NCI-H1105 treated with DMSO at 0.1 percent for 48 hours (cell line): ENCODE measurements around the gene ARHGAP25.

Source experiments
- DNase-seq: peaks from one replicate; lab custom pipeline; 2025; lab: John Stamatoyannopoulos, UW

Gene ARHGAP25

DNA sequence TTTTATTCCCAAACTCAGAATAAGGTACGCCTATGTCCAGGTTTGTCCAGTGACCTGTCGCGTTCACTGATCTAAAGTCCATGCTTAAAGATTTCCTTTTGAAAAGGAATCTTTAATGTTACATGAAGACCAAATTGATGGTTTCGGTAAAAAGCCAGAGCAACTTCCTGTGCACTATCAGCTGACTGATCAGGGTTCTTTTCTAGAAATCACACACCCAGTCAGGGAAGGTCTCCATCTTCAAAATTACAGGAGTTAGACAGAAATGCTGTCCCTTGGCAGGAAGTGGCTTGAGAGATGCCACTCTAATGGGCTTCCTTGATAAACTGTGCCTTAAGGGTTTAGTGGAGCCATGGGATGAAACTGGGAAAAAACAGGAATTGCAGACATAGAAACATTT, 14.7 kb upstream of the ARHGAP25 start:
- no peak for DNase-seq

DNA sequence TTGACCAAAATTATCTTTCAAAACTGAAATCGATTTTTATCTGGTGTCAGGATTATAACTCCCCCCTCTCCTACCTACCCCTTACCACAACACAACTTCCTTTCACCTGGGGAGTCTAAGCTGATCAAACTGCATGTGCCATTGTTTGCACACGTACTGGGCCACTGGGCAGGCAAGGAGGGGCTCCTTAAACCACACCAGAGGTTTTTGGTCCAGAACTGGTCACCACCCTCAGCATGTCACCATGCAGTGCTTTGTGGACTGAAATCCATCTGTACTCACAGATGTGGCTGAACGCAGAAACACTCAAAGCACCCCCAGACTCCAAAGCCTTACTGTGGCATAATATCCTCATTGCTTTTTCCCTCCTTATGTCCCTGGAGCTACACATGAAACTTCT, 13.9 kb upstream of the ARHGAP25 start:
- no peak for DNase-seq

DNA sequence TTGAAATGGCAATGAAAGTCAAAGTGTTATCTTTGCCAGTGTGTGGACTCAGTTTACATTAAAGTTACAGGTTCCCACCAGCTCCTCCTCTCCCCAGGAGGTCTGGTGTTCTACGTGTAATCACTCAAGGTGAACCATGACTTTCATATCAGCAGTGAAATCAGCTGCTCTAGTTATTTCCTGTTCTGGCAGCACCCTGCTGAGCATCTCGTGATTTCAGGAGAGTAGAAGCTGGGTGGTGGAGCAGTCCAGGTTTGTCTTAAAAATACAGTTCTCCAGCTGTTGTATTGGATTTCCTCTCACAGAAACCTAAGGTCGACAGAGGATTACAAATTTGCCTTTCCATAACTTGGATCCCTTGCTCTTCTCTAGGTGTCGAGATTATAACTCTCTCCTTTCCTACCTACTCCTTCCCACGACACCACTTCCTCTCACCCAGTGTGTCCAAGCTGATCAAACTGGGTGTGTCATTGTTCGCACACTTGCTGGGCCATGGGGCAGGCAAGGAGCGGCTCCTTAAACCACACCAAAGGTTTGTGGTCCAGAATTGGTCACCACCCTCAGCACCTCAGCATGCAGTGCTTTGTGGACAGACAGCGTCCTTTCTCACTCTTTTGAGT, 13.0 kb upstream of the ARHGAP25 start:
- no peak for DNase-seq

DNA sequence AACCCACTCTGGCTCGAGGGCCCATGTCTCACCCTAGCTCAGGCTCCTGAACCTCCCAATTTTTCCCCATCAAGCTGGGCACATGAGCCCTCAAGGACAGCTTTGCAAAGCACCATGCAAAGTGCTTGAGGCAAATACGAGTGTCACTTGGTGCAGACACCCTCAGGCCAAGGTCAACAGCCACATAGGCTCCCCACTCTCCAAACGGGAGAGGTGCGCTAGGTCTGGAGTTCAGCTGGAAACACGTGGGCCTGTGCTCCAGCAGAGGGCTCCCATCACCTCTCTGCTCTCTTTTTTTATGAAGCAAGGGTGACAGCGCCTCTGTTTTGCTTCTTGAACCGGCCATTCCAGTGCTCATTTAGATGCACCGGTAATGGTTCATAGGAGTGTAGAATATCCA, 11.9 kb upstream of the ARHGAP25 start:
- DNase-seq = no peak

DNA sequence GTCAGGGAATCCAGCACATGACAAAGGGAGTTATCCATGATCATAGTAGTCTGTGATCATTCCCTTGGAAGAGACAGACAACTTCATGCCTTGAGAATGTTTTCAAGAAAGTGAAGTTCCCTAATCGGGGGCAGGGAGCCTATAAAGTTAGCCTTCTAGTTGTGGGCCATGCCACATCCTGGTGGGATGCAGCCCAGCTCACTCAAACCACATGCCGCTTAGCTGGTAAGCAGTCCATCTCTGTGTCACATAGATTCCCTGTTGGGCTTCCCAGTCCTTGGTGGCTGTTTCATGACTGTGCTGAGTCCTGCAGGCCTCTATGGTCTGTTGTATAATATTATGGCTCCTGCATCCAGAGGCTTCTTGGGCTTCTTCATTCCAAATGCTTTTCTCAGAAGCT, 11.4 kb upstream of the ARHGAP25 start:
- DNase-seq = no peak

DNA sequence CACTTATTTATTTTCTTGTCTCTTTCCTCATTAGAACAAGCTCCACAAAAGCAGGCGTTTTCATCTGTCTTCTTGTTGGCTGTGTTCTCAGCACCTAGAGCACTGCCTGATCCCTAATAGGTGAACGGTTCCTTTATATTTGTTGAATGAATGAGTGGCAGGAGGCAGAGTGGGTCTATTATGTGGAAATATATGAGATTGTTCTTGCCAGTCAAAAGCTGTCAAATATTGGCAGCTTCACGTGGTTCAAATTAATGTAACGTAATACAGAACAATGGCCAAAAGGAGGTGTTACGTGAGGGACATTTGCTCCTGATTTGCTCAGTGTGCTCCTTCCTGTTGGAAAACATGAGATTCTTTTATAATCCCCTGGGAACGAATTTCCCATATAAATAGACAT, 8.5 kb upstream of the ARHGAP25 start:
- DNase-seq = no peak

DNA sequence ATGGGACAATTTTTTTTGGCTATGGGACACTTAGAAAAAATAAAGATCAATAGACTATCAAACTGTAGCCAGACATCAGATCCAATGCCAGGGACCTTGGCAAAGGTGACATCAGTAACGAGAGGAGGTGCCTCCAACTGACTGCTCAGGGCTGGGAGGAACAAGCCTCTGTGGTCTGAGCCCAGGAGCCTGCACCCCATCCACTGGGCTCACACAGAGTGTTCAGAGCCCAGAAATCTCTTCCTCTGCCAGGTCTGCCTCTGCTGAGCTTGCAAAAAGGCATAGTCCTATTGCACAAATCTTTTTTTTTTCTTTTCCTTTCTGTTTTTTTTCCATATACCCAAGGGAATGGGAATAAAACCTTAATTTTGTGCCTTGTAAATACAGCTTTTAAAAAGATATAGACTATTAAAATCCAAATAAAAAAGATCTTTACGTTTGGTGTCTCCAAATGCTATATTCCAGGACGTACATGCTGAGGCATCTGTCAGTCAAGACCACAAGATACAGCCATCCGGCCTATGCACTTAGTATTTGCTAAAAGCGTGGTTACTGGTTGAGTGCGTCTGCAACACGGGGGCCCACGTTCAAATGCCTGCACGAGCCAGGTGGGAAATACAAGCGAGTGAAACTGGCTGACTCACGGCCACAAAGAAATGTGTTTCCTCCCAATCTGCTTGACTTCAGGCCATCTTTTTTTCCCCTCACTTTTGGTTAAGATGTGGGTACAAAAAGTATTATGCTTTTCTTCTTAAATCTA, 7.8 kb upstream of the ARHGAP25 start:
- DNase-seq = no peak

DNA sequence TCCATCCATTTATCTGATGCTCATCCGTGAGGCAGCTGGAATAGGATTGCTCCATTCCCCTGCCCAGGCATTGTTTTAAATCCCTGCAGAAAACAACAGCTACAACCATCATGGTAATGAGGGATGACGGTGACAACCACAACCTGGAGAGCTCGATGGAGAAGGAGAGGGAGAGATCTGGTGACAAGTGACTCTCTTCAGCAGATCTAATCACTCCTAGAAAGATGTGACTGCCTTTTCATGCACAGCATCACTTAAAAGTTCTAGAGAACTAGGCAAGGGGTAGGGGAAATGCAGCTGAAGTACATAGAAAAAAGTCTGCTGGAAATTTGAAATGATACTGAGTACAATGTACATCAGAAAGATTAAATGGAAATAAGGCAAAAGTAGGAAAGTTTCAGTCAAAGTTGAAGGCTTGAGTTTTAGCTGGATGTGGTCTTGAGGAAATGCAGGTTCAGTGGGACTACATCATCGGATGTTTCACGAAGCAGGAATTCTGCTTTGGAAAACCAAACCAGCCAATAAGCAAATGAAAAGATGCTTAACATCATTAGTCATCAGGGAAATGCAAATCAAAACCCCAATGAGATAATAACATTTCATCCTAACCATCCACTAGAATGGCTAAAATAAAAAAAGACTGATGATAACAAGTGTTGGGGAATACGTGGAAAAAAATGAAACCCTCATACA, 6.8 kb upstream of the ARHGAP25 start:
- no peak for DNase-seq

DNA sequence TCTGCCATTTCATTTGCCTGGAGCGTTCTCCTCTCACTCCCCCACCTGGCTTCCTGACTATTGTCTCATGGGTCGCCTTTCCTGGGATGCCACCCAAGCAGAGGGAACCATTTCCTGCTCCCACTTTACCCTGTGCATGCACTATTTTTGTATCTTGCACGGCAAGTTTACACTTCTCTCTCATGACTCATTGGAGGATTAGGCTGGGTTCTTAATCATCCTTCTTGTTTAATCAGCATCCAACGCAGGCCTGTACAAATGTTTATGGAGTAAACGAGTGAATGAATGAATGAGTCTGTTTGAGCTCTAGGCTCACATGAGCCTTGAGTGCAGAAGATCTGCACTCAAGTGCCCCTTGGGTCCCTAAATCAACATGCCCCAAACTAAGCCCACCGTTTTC, 3.8 kb upstream of the ARHGAP25 start:
- DNase-seq = no peak

DNA sequence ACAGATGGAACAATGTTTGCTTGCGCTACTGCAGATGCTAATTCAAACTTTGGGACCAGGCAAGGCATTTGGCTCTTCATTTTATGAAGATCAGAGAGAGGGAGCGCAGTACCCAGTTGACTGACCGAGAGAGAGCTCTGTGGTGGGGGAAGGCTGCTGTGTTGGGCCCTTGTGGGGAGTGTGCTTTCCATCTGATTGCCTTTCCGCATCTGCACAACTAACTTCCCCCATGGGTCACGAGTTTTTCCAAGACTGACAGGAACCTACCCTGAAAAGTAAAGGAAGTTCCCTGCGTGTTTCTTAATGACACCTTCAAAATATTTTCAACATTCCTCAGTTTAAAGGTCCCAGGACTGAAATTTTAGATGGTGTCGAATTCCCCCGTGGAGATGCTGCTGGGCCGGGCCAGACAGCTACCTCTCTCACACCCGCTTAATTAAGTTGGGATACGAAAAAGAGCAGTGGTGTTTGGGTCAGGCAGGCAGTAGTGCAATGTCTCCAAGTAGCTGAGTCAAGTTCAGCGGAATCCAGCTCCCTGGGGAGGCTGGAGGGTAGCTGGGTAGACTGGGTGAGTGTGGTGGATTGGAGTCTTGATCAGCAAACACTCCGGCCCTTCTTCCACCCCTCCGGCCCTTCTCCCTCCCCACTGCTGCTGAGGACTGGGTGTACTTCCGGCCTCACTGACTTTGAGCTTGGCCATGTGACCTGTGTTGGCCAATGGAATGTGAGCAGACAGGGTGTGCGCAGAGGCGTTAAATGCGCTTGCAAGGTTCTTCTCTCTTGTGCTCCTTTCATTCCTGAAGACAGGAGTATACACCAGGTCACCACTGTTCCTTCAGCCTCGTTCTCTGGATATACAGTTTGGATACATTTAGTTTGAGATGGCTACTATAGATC, 2.3 kb upstream of the ARHGAP25 start:
- no peak for DNase-seq

DNA sequence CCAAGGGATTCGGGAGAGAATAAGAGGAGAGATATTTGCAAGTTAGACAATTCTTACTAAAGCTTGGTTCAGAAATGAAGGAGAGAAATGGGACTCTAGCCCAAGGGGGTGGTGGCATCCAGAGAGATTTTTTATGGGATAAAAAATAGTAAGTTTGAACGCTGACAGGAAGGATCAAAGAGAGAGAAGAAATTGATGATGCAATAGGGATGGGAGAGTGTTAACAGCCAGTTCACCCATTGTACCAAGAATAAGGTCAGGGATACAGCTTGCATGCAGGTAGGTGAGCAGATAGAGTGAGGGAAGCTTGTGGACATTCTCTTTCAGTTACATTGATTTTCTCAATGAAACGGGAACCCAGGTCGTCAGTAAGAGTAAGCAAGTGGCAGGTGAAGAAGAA, 1.2 kb upstream of the ARHGAP25 start:
- no peak for DNase-seq

DNA sequence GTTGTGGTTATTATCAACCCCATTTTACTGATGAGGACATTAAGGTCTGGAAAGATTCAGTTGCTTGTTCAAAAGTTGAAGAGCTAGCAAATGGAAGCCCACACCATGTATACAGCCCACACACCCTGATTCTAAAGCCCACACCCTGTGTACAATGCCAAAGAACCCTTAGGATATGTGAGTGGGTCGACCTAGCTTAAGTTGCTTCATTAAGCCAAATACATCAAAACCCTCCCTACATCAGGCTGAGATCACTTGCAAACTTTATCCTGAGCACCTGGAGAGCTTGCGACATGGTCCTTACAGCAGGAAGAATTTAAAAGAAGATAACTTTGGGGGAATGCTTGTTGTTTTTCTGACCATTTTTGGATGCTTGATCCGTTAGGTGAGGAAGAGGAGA, 435 bp upstream of the ARHGAP25 start:
- DNase-seq = no peak

DNA sequence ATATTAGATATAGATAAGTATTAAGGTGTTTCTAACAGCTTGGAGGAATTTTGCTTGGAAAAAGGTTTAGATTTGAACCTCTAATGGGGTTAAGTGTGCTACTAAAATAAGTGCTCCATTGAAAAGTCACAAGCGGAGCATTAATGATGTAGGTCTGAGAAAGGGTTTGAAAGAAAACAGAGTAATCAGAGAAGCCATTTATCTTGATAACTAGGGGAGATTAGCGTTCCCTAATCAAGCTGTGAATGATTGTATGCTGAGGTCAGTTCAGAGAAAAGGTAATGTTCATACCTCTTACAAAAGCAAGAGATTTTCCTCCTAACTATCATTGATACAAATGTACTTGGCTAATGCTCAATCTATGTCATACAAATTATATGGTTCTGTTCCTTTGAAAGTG, 1.5 kb downstream of the ARHGAP25 start:
- DNase-seq = no peak

DNA sequence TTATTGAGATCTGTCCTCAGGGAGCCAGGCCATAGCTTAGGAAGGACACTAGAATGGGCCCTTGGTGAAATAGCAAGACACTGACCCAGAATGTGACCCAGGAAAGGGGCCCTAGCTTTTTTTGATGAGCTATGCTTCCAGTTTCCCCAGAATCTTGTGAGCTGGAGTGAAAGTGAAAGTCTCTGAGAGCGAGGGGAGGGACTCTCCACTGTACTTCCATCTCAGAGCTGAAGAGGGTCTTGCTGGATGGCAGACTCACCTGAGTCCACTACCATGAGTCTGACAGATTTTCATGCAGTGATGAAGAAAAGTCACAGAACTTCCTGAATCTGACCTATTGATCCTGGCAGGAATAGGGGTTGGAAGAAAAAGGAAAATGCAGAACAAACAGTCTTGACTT, 3.1 kb downstream of the ARHGAP25 start:
- no peak for DNase-seq

DNA sequence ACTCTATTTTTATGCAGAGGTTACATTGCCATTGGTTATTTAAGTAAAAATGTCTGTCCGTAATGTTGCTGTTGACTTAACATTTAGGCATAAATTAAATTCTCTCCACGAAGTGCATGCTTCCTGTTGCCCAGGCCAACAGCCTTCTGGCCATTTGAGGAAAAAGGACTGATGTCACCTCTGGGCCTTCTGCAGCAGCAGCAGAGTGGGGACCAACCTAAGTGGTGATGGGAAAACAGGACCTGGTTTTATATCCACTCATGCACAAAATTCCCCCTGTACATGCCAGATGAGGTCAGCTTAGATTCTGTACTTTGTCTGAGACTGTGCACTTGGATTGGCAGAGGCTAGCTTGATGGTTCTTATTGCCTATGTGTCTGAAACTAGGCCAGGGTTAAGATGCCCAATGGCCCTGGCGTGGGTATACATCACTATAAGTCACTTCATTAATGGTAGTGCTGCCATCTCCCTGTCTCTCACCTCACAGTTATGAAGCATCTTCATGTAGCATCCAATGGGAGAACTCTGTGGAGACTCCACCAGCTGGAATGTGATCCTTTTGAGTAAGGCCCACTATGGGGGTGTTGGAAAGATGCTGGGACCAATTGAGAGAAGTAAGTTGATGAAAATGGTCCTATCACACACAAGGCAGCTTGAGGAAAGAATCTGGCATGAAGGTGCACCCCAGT, 4.4 kb downstream of the ARHGAP25 start:
- no peak for DNase-seq

DNA sequence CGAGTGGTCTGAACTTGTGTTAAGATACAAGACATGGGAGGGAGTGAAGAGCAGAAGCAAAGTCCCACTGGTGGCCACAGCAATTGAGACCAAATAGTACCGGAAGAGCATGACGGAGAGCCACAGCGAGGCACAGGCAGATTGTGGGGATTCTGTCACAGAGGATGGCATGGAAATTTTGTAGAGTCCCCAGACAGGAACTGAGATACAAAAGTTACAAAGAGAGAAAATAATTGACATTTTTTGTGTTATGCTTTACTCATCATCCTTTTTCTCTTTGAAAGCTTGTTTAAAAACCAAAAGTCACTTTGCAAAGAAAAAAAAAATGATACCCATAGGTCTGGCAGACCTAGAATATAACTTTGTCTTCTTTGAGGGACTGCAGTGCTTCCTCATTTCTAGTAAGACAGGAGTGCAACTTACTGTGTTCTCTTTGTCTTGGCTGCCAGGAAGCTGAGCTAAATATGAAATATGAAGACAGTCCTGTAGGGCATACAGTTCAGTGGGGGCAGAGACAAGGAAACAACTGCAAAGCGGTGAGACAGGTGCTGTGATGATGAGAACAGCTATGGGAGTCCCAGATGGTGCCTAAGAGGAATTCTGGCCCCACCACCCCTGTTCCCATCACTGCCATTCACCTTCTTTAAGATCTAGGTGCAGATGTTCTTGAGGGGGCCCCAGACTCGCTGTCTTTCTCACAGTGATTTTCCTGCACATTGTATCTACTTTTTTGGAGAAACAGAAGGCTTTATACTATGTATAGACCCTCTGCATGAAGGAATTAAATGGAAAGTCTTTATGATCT, 5.2 kb downstream of the ARHGAP25 start:
- no peak for DNase-seq

DNA sequence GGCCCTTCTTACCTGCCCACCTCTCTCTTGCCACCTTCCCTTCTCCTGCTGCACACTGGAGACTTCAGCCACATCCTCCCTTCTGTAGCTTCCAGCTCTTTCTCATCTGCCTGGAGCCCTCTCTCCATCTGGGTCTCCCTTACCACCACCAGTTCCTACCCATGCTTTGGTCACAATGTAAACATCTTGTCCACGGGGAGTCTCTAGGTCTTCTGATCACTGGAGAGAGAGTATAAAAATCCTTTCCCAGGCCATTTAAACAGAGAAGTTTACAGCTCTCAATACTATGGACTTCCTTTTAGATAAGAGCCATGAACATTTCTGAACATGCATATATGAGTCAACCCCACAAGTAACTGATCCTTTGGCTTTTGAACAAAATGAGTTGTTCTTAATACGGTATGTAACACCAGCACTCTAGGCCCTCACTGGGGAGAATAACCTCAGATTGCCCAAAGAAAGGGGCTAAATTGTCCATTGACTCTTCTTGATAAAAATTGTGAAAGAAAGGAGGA, 5.8 kb downstream of the ARHGAP25 start:
- no peak for DNase-seq

DNA sequence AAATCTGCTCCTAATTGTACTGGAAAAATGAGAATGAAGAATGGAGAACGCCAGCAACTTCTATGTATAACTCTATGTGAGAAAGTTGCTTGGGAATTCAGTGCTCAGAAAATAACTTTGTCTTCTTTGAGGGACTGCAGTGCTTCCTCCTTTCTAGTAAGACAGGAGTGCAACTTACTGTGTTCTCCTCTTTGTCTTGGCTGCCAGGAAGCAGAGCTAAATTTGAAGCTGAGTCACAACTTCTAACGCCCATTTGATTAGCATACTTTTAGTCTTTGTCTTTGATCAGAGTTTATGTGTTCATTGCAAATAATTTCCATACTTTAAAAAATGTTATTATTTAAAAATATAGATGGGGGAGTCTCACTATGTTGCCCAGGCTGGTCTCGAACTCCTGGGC, 6.6 kb downstream of the ARHGAP25 start:
- DNase-seq = no peak

DNA sequence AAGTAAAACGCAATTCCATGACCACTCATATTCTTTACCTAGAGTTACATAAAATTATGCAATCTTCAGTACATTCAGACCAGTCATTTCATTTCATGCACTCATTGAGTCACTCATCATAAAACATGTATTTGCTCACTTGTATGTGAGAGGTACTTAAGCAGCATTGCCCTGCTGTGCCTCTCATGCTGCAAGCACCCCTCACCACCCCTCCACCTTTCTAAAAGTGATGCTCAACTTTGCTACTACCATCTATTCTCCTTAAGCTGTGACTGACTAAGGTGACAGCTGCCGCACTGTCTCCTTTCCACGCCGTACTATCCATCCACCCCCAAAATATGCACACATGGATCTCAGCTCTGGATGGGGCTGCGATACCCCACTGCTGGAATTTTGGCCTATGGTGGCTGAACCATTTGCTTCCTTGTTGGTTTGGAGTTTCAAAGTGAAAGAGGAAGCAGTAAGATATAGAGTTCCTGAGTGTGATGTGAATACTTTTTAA, 7.2 kb downstream of the ARHGAP25 start:
- DNase-seq = no peak

DNA sequence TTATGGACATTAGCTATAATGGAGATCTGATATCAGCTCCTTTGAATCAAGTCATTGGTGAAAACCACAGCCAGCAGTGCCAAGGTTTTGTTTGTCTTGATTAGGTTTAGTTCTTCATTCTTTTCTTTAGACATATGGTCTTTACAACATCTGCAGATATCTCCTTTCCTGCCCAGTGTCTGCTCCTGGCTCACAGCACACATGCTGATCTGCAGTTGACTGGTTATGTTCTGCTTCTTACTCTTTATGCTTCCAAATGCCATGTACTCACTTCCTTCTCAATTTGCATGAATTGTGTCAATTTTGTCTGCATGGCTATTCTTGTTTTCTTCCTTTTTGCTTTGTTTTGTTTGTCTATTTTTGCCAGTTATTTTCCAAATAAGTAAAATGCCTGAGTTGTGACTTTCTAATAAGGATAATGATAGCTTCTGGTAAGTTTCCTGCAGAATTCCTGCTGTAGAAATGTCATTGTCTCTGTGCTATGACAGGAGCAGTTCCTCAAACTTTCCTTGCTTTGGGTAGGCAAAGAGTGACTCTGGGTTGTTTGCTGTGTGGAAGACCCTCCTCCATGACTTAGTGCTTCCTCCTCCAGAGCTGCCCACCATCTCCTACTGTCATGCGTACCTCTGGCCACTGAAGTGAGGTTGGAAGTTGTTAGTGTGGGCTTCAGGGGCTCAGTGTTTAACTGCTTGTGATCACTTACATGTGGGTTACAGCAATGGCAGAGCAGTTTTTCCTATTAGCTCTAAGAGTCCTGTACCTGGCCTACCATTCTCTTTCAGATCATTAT, 8.2 kb downstream of the ARHGAP25 start:
- no peak for DNase-seq
